Activated T-helper 17 cell treated with anti-CD3 and anti-CD28 coated beads, Interleukin-2, amount 50 U/mL, for 72 hours (primary cell): ENCODE measurements around the gene FAM13A. TPM values are rescaled to one million over a fixed set of nuclear protein-coding genes. Genes with fewer than 3 reads are reported as not detected.

Experiments
- ATAC-seq: fragments of 150-1000 bp; cut with Tn5 transposase; replicated peaks from 2 replicates; pipeline ENCODE4 v1.10.0; 2021; ENCODE audit warnings: mild to moderate bottlenecking, moderate library complexity
- H3K27ac Mint-ChIP-seq: one replicate; pipeline ENCODE4 v1.8.0; 2022; ENCODE audit warnings: mixed read lengths
- H3K27me3 Mint-ChIP-seq: one replicate; pipeline ENCODE4 v1.8.0; 2022; ENCODE audit warnings: mixed read lengths
- H3K36me3 Mint-ChIP-seq: one replicate; pipeline ENCODE4 v1.8.0; 2022; ENCODE audit warnings: low read depth, mild to moderate bottlenecking, mixed read lengths
- H3K4me1 Mint-ChIP-seq: one replicate; pipeline ENCODE4 v1.8.0; 2022; ENCODE audit warnings: mixed read lengths
- H3K4me3 Mint-ChIP-seq: one replicate; pipeline ENCODE4 v1.8.0; 2022; ENCODE audit warnings: mild to moderate bottlenecking, mixed read lengths
- H3K9me3 Mint-ChIP-seq: one replicate; pipeline ENCODE4 v1.8.0; 2022; ENCODE audit warnings: mixed read lengths
- total RNA-seq, 2 donors: library from RNA; stranded (reverse); gene quantifications; one replicate each; pipeline ENCODE4 v1.2.3, GENCODE V29; 2022

The FAM13A gene
- total RNA-seq, 2 donors from 2014 or later: 6.7 to 91.4 TPM

DNA sequence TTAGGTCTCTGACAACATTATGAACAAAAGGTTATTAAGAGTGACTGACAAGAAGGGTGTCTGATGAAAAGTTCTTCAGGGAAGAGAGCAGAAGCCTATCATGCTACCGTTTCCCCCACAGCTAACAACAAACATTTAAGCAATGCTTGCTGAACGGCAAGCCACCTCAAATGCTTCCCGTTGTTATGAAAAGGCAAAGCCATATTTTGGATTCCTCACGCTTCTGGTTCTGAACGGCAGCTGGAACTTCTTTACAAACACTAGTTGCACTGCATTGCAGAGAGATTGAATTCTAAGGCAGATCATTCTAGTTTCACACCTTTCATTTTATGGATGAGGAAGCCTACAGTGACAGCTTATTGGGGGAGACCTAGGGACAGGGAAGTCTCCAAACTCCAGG lies 310.8 kb downstream of the FAM13A start:
- Mint-ChIP-seq H3K27me3 (no peaks in the 10 kb centered on the region), H3K36me3 (peaks cover 85% of the 10 kb centered on the region), H3K4me3 (no peak overlapping the region)

DNA sequence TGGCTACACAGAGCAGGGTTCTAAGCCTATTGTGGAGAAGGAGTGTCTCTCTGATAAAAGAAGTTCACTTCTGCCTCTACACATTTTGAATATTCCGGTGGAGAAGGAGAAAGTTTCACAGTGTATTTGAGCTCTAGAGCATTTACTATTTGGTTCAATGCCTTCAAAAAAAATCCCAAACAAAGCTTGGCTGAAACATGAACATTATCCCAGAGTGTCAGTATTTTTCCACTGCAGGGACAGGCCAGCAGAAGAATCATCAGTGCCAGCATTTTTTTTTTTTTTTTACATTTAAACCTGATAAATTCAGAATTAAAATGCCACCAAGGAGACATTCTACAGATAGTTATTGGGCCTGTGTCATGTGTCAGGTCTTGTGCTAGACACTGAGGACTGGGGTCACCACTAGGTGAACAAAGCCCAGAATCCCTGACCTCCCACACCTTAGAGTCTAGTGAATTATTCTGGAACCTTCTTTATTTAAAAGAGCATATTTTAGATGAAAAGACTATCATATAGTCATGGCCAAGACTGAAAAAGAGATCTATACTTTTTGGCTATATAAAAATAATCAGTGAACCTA lies 311.3 kb downstream of the FAM13A start:
- Mint-ChIP-seq H3K27me3 (no peaks in the 10 kb centered on the region), H3K4me3 (no peak overlapping the region), H3K36me3 (peaks cover 82% of the 10 kb centered on the region), H3K9me3 (no peaks in the 10 kb centered on the region), H3K4me1 (peaks cover 6% of the 10 kb centered on the region), H3K27ac (peak overlapping the region; percentile 75)
- no peak for ATAC-seq

More for the DNA sequence above, 310.8 kb downstream of the FAM13A start:
- Mint-ChIP-seq H3K27ac (peak overlapping the region; percentile 75), H3K4me1 (peaks cover 6% of the 10 kb centered on the region), H3K9me3 (no peaks in the 10 kb centered on the region)
- ATAC-seq: no peak

DNA sequence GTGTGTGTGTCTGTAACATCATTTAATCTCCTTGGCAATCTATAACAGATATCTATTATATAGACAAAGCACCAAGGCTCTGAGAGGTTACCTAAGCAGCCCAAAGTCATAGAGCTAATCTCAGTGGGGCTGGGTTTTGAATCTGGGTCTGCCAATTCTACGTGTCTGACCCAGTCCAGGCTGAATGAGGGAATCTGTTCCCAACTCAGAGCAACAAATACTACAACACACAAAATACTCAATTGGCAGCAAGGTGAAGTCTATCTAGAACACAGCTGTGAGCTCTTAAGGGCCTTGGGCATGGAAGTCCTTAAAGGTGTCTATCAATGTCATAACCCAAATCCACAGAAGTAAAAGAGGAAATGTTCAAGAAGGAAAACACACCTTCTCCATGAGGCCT lies 311.8 kb downstream of the FAM13A start:
- Mint-ChIP-seq H3K36me3 (peaks cover 80% of the 10 kb centered on the region), H3K9me3 (no peaks in the 10 kb centered on the region), H3K27me3 (no peaks in the 10 kb centered on the region), H3K4me3 (no peak overlapping the region), H3K27ac (peak overlapping the region; percentile 75), H3K4me1 (peaks cover 8% of the 10 kb centered on the region)
- no peak for ATAC-seq

DNA sequence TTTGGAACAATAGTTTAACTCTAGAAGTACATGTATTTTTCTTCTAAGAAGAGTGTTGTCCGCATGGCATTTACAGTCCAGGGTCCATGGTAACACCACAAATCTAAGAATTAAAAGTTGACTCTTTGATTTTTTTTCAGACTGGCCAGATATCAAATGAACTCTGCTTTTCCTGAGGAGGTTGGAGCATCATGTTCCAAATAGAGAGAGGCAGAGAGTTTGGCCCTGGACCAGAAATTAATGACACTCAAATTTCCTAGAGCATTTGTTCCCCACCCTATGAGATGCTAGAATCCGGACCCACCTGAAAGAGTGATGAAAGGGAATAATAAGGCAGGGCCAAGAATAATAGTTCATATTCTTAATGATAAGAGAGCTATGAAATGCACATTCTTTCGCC lies 312.4 kb downstream of the FAM13A start:
- Mint-ChIP-seq H3K27ac (no peak overlapping the region), H3K4me1 (peaks cover 12% of the 10 kb centered on the region), H3K27me3 (no peaks in the 10 kb centered on the region), H3K4me3 (no peak overlapping the region), H3K9me3 (no peaks in the 10 kb centered on the region), H3K36me3 (peaks cover 80% of the 10 kb centered on the region)
- ATAC-seq: no peak

DNA sequence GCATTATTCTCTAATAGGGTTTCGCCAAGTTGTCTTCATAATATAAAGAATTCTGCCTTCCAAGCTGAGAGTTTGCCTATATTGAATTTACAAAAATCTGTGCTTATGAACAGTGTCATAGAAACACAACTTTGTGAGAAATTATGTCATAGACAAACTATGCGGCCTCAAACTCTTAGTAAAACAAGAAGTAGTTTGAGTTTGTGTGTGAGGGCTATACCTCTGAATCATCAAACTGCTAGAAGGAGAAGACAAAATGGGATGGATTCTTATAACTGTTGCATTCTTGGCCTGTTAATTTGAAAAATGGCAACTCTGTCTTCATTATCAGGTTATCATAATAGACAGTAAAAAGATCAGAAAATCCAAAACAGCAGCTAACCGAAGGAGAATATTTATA lies 313.3 kb downstream of the FAM13A start:
- Mint-ChIP-seq H3K4me1 (peaks cover 10% of the 10 kb centered on the region), H3K36me3 (peaks cover 77% of the 10 kb centered on the region), H3K4me3 (no peak overlapping the region), H3K9me3 (no peaks in the 10 kb centered on the region), H3K27me3 (no peaks in the 10 kb centered on the region), H3K27ac (no peak overlapping the region)
- no peak for ATAC-seq

DNA sequence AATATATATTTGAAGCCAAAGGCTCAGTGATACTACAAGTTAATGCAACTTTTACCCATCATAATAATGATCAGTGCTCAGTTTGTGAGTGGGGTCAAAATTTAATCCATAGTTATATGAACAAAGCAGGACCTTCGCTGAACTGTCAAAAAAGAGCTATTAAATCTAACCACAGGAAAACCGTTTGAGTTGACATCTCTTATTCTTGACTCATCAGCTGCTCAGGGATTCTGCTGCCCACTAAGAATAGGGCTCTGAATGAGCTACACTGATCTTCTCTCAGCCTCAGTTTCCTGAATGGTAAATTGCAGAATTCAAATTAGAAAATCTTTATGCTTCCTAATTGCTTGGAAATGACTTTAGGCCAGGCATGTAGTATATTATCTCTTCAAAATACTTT lies 314.4 kb downstream of the FAM13A start:
- Mint-ChIP-seq H3K27ac (no peak overlapping the region), H3K4me1 (peaks cover 12% of the 10 kb centered on the region)

DNA sequence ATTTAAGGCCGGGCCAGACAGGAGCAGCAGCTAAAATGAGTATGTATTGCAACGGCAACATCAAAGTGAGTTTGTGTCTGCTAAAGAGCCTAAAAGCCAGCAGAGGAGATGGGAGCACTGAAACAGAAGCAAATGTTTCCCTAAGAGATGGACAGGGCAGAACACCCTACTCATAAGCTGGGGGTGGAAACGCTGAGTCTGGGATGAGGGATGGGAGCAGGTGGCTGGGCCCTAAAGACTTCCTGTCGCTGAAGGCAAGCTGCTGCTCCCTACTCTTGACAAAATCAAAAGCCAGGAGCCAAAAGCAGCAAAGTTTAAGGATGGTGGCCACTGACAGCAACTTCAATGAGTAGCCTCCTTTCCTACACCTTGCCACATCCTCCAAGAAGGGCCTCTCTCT lies 318.8 kb downstream of the FAM13A start:
- ATAC-seq: no peak

More for the DNA sequence above, 314.4 kb downstream of the FAM13A start:
- Mint-ChIP-seq H3K4me3 (no peak overlapping the region), H3K27me3 (no peaks in the 10 kb centered on the region), H3K36me3 (peaks cover 77% of the 10 kb centered on the region), H3K9me3 (no peaks in the 10 kb centered on the region)
- no peak for ATAC-seq

DNA sequence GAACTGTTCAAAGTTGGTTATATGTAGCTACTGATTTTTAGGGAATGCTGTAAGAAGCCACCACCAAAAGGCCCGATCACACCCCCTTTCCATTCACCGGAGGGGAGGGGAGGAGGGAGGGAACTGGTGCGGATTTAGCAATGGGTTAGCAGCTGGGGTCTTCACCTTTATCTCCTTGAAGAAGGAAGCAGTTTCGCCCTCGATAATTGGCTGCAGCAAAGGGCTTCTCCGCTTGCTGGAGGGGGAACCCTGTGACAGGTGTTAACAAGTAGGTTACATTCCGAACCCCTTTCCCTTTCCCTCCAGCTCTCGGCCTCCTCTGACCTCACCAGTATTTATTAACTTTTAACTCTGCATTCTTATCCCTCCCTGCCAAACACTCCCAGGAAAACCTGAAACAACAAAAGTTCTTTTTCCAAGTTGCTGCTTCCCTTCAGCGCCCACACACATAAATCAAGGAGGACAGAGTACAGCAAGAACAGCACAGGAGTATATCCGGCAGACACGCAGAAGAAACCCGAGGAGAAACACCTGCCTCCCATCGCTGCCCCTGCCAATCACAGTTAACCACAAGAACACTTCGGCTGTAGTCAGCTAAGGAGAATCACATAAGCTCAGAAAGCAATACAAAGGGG lies 319.6 kb downstream of the FAM13A start:
- Mint-ChIP-seq H3K27ac (no peak overlapping the region), H3K4me1 (peaks cover 22% of the 10 kb centered on the region), H3K36me3 (peaks cover 82% of the 10 kb centered on the region), H3K9me3 (no peaks in the 10 kb centered on the region), H3K27me3 (no peaks in the 10 kb centered on the region), H3K4me3 (peak overlapping the region; percentile 29)
- ATAC-seq: peak; percentile 25

More for the DNA sequence above, 318.8 kb downstream of the FAM13A start:
- peaks cover 22% of the 10 kb centered on the region for H3K4me1 Mint-ChIP-seq
- no peak overlapping the region for H3K27ac Mint-ChIP-seq
- no peaks in the 10 kb centered on the region for H3K9me3 Mint-ChIP-seq
- peak overlapping the region; percentile 29 for H3K4me3 Mint-ChIP-seq
- no peaks in the 10 kb centered on the region for H3K27me3 Mint-ChIP-seq
- peaks cover 76% of the 10 kb centered on the region for H3K36me3 Mint-ChIP-seq

DNA sequence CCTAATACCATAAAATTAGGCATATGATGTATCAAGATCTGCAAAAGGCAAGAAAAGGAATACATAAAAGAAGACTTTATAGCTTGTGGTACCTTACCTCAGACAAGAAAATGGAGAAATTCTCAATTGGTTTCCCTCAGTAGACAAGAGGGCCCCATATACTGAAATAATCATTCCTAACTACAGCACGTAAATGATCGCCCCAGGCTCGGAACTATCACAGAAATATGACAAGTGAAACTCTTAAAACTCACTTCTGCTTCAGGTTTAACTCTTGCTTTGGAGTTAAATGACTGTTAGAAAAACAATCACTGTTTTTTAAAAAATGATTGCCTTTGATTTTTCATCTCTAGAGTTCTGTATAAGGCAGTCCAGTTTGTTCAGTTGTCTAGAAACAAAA lies 320.7 kb downstream of the FAM13A start:
- no peak overlapping the region for H3K4me3 Mint-ChIP-seq
- no peaks in the 10 kb centered on the region for H3K9me3 Mint-ChIP-seq
- H3K27ac Mint-ChIP-seq: peak overlapping the region; percentile 23
- peaks cover 22% of the 10 kb centered on the region for H3K4me1 Mint-ChIP-seq
- peaks cover 88% of the 10 kb centered on the region for H3K36me3 Mint-ChIP-seq
- H3K27me3 Mint-ChIP-seq: no peaks in the 10 kb centered on the region
- no peak for ATAC-seq

DNA sequence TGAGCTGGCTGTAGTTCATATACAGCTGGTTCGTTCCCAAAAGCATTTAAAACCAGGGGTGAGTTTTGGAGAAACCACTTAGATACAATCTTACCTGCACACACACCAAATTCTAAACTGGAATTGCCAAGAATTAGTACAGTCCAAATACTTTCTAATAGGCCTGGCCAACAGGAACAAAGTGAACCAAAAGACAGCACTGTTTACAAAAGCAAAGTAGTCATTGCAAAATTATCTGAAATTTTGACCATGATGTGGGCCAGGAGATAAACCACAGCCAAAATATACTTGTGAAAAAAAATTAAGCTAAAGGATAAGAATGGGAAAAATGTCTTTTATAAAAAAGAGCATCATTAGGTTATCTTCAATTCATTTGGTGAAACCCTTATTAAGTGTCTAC lies 321.4 kb downstream of the FAM13A start:
- no peak overlapping the region for H3K27ac Mint-ChIP-seq
- no peak overlapping the region for H3K4me3 Mint-ChIP-seq
- H3K27me3 Mint-ChIP-seq: no peaks in the 10 kb centered on the region
- peaks cover 22% of the 10 kb centered on the region for H3K4me1 Mint-ChIP-seq
- peaks cover 92% of the 10 kb centered on the region for H3K36me3 Mint-ChIP-seq
- ATAC-seq: no peak
- H3K9me3 Mint-ChIP-seq: no peaks in the 10 kb centered on the region

DNA sequence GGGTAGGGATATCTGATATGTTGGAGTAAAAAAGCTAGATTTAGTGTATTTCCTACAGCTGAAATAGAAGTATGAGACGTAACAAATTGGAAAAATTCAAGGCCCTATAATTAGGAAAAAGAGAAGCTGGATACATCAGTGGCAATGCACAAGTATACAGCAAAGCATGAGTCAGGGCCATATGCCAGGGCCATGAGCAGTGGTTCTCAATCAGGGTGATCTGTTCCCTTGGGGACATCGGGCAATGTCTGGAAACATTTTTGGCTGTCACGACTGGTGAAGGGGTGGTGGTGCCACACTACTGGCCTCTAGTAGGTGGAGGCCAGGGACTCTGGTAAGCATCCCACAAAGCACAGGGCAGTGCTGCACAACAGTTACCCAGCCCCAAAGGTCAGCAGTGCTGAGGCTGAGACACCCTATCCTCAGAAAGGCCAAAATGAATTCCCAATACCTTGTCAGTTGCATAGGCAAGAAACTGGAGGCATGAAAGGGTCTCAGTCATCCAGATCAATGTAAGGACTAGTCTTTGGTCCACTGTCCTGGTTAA lies 322.5 kb downstream of the FAM13A start:
- H3K4me3 Mint-ChIP-seq: no peak overlapping the region
- peaks cover 93% of the 10 kb centered on the region for H3K36me3 Mint-ChIP-seq
- peak; percentile 17 for ATAC-seq
- no peaks in the 10 kb centered on the region for H3K9me3 Mint-ChIP-seq
- H3K27ac Mint-ChIP-seq: no peak overlapping the region
- H3K4me1 Mint-ChIP-seq: peaks cover 16% of the 10 kb centered on the region
- H3K27me3 Mint-ChIP-seq: no peaks in the 10 kb centered on the region

DNA sequence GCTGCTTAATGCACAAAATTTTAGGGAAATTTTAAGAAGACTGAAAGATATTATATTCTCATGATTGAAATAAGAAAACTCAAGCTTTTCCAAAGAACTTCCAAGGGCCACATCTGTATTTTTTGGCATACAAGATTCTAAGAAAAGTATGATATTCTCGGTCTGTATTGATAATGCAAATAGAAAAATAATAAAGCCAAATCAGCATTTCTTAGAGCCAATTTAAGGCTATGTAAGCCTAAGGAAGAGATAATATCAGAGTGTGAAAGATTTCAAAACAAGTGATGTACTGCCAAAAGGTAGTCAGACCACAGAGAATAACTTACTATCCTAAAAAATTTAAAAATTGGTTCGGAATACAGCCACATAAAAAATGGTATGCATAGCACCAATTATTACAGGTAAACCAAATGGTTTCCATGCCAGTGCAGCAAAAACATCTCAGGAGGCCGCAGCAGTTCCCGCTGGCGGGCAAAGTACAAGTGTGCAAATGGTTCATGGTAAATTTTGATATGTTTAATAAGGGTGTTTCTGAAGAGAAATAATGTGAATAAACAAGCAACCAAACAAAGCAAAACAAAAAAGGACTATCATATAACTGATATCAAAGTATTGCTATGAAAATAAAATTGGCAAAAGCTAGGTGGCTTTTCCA lies 324.1 kb downstream of the FAM13A start:
- Mint-ChIP-seq H3K36me3 (peaks cover 94% of the 10 kb centered on the region), H3K27me3 (no peaks in the 10 kb centered on the region), H3K27ac (no peak overlapping the region), H3K9me3 (no peaks in the 10 kb centered on the region), H3K4me3 (no peak overlapping the region), H3K4me1 (peaks cover 13% of the 10 kb centered on the region)
- no peak for ATAC-seq

DNA sequence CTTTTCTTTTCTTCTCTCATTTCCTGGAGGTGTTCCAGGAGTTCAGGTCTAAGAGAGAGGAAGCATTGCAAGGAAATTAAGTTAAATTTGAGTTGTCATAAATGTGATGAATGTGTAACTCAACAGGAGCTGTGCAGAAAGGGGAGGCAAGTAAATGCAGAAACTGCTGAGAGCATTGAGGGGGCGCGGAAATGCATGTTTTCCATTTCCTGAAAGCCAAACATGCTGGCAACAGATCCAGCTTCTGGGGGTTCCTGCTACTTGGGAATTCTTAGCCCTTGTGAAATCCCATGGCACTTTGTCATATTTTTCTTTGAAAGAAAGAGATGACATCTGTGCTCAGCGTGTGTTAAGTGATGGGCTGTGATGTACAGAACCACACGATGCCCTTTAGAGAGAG lies 325.6 kb downstream of the FAM13A start:
- Mint-ChIP-seq H3K4me1 (peaks cover 2% of the 10 kb centered on the region), H3K9me3 (no peaks in the 10 kb centered on the region), H3K27ac (peak overlapping the region; percentile 20), H3K36me3 (peaks cover 94% of the 10 kb centered on the region), H3K27me3 (no peaks in the 10 kb centered on the region), H3K4me3 (no peak overlapping the region)
- ATAC-seq: no peak

DNA sequence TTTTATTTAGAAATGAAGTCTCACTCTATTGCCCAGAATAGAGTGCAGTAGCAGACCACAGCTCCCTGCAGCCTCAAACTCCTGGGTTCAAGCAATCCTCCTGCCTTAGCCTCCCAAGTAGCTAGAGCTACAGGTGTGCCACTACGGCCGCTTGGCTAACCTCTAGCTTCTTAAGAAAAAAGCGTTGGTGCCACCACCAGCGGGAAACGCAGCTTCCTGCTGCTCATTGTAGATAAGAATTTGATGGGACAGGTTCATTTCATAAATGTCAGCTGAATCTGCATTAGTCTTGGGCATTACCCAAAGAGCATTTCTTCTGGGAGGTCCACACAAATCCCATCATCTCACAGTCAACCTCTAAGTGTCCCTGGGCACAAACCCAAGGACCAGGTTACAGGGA lies 326.2 kb downstream of the FAM13A start:
- no peaks in the 10 kb centered on the region for H3K4me1 Mint-ChIP-seq

More for the DNA sequence above, 326.2 kb downstream of the FAM13A start:
- Mint-ChIP-seq H3K36me3 (peaks cover 94% of the 10 kb centered on the region), H3K27ac (peak overlapping the region; percentile 20), H3K9me3 (no peaks in the 10 kb centered on the region), H3K27me3 (no peaks in the 10 kb centered on the region), H3K4me3 (no peak overlapping the region)
- no peak for ATAC-seq
